Panc1 (cell line): ENCODE data around the gene LYPD4.
A peak's percentile ranks its signal among the peaks of the same experiment; 100 is the strongest.

ENCODE experiments used
- CTCF ChIP-seq: fragments of 450-650 bp; IDR thresholded peaks from 2 replicates; pipeline ENCODE4 v1.5.1; 2017; ENCODE audit warnings: mild to moderate bottlenecking
- REST ChIP-seq, 2 experiments: IDR thresholded peaks; 2 replicates each; pipeline ENCODE4 v1.6.1; 2011 to 2012; ENCODE audit warnings: low read depth in 2 of 2, control low read depth in 1 of 2, low read length in 1 of 2, mild to moderate bottlenecking in 1 of 2, moderate library complexity in 1 of 2; ENCODE audit not compliant: insufficient read depth in 1 of 2

- TF ChIP-seq CTCF = peak; percentile 91
- TF ChIP-seq REST (IDR thresholded peaks at IDR 0.05; ENCODE audit: insufficient read depth in 1 of 2, low read depth in 2 of 2, low read length in 1 of 2) = no peak
Observed at GRCh38 chr19:41795031-41795461, 49.4 kb downstream of the LYPD4 start.
